Activated CD8-positive, alpha-beta T cell treated with anti-CD3 and anti-CD28 coated beads for 36 hours (primary cell): Measurements from ENCODE around the gene SMIM44. TPM values are rescaled to one million over a fixed set of nuclear protein-coding genes. Genes with fewer than 3 reads are reported as not detected.

Experiments
- ATAC-seq: fragments of 200-7000 bp; cut with Tn5 transposase; one replicate; pipeline ENCODE4 v1.10.0; 2021; ENCODE audit warnings: mild to moderate bottlenecking, moderate library complexity
- CTCF ChIA-PET: fragments of 350-600 bp; sonication (Branson Sonifier 250); formaldehyde crosslinking; loops from one replicate; lab custom pipeline; 2021; ENCODE audit warnings: antibody characterized with exemption; lab: Charles Lee
- POLR2A ChIA-PET: fragments of 350-600 bp; sonication (Branson Sonifier 250); formaldehyde crosslinking; loops from one replicate; lab custom pipeline; 2021; ENCODE audit warnings: antibody characterized with exemption; lab: Charles Lee
- DNase-seq: peaks from one replicate; pipeline ENCODE4 v3.0.0-alpha.2; 2020
- H3K27ac Mint-ChIP-seq: one replicate; pipeline ENCODE4 v1.8.0; 2021; ENCODE audit warnings: mild to moderate bottlenecking, mixed read lengths
- H3K27me3 Mint-ChIP-seq: one replicate; pipeline ENCODE4 v1.8.0; 2021; ENCODE audit warnings: mixed read lengths
- H3K36me3 Mint-ChIP-seq: one replicate; pipeline ENCODE4 v1.8.0; 2021; ENCODE audit warnings: low read depth, mixed read lengths
- H3K4me1 Mint-ChIP-seq: one replicate; pipeline ENCODE4 v1.8.0; 2021; ENCODE audit warnings: low read depth, mixed read lengths
- H3K4me3 Mint-ChIP-seq: one replicate; pipeline ENCODE4 v1.8.0; 2021; ENCODE audit warnings: mild to moderate bottlenecking, moderate library complexity, mixed read lengths
- H3K9me3 Mint-ChIP-seq: one replicate; pipeline ENCODE4 v1.8.0; 2021; ENCODE audit warnings: mixed read lengths
- intact Hi-C: fragments of 100-400 bp; cut with micrococcal nuclease; formaldehyde crosslinking; loops from one replicate; pipeline ENCODE4 v1.10.0; 2022
- total RNA-seq, 2 experiments: library from RNA; stranded (reverse); gene quantifications; one replicate each; pipeline ENCODE4 v1.2.3, GENCODE V29; 2021
- TF ChIP-seq, protein P1 (sequence below): fragments of 200-600 bp; IDR thresholded peaks from one replicate; pipeline ENCODE4 v1.8.0; 2022; ENCODE audit warnings: antibody characterized with exemption, mild to moderate bottlenecking

Gene SMIM44
- total RNA-seq, 2 experiments from 2014 or later, result not detected

- Mint-ChIP-seq H3K4me1 (no peaks in the 10 kb centered on the region), H3K4me3 (no peak overlapping the region), H3K9me3 (no peaks in the 10 kb centered on the region), H3K27me3 (no peaks in the 10 kb centered on the region), H3K36me3 (peaks cover 10% of the 10 kb centered on the region), H3K27ac (no peak overlapping the region)
- TF ChIP-seq, protein P1, sequence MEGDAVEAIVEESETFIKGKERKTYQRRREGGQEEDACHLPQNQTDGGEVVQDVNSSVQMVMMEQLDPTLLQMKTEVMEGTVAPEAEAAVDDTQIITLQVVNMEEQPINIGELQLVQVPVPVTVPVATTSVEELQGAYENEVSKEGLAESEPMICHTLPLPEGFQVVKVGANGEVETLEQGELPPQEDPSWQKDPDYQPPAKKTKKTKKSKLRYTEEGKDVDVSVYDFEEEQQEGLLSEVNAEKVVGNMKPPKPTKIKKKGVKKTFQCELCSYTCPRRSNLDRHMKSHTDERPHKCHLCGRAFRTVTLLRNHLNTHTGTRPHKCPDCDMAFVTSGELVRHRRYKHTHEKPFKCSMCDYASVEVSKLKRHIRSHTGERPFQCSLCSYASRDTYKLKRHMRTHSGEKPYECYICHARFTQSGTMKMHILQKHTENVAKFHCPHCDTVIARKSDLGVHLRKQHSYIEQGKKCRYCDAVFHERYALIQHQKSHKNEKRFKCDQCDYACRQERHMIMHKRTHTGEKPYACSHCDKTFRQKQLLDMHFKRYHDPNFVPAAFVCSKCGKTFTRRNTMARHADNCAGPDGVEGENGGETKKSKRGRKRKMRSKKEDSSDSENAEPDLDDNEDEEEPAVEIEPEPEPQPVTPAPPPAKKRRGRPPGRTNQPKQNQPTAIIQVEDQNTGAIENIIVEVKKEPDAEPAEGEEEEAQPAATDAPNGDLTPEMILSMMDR, result no peak
- intact Hi-C loops, result no loop called here
- DNase-seq (no peak), ATAC-seq (no peak)
- CTCF ChIA-PET, result interaction anchor here (0.7 kb wide), 1 partner anchor 16 kb away, joined by 3 read pairs; no protein-coding TSS in a partner anchor
- POLR2A ChIA-PET, result no interaction called here
Observed at GRCh38 chr19:3528539-3529211, 45.4 kb upstream of the SMIM44 start.

GRCh38 chr19:3528080-3528479 is 44.8 kb upstream of the SMIM44 start:
- TF ChIP-seq, protein P1, result no peak
- Mint-ChIP-seq H3K27me3 (no peaks in the 10 kb centered on the region), H3K4me3 (no peak overlapping the region), H3K9me3 (no peaks in the 10 kb centered on the region), H3K27ac (no peak overlapping the region), H3K4me1 (no peaks in the 10 kb centered on the region), H3K36me3 (peaks cover 7% of the 10 kb centered on the region)
- CTCF ChIA-PET, result interaction anchor here (0.7 kb wide), 1 partner anchor 17 kb away, joined by 3 read pairs; no protein-coding TSS in a partner anchor
- POLR2A ChIA-PET, result no interaction called here
- no peak for ATAC-seq
- DNase-seq, result no peak
- intact Hi-C loops, result no loop called here

- ATAC-seq (no peak), DNase-seq (no peak)
- no peaks in the 10 kb centered on the region for H3K4me1 Mint-ChIP-seq
- ChIA-PET POLR2A (interaction anchor here (0.8 kb wide), 1 partner anchor 9 kb away, joined by 3 read pairs; no protein-coding TSS in a partner anchor), CTCF (interaction anchor here (0.9 kb wide), 1 partner anchor 11 kb away, joined by 3 read pairs; the partner anchor contains the start of gene TEKTIP1)
- H3K4me3 Mint-ChIP-seq, result no peak overlapping the region
- no peaks in the 10 kb centered on the region for H3K27me3 Mint-ChIP-seq
- intact Hi-C loops, result no loop called here
- H3K9me3 Mint-ChIP-seq, result no peaks in the 10 kb centered on the region
- no peak overlapping the region for H3K27ac Mint-ChIP-seq
- TF ChIP-seq, protein P1, result no peak
- peaks cover 5% of the 10 kb centered on the region for H3K36me3 Mint-ChIP-seq
Observed at GRCh38 chr19:3527238-3527910, 44.1 kb upstream of the SMIM44 start.

GRCh38 chr19:3526507-3527237 is 43.4 kb upstream of the SMIM44 start:
- H3K4me3 Mint-ChIP-seq, result no peak overlapping the region
- no peaks in the 10 kb centered on the region for H3K4me1 Mint-ChIP-seq
- H3K36me3 Mint-ChIP-seq, result peaks cover 5% of the 10 kb centered on the region
- ChIA-PET CTCF (interaction anchor here (0.9 kb wide), 1 partner anchor 12 kb away, joined by 3 read pairs; the partner anchor contains the start of gene TEKTIP1), POLR2A (interaction anchor here (0.8 to 1.1 kb wide), 2 partner anchors 10 to 25 kb away, joined by 3 read pairs; no protein-coding TSS in a partner anchor)
- no peaks in the 10 kb centered on the region for H3K9me3 Mint-ChIP-seq
- ATAC-seq (no peak), DNase-seq (no peak)
- intact Hi-C loops, result no loop called here
- no peak overlapping the region for H3K27ac Mint-ChIP-seq
- TF ChIP-seq, protein P1, result peak; percentile 17
- H3K27me3 Mint-ChIP-seq, result no peaks in the 10 kb centered on the region
